Measurements from ENCODE around the gene EID1.

Gene EID1

GRCh38 chr15:48916721-48917120 is 38.8 kb downstream of the EID1 start:
- H3K4me3 ChIP-seq (ENCODE audit: low read depth, low read length), result no peak overlapping the region
- no peak for DNase-seq (ENCODE audit: low read depth)
- TF ChIP-seq, protein P1, sequence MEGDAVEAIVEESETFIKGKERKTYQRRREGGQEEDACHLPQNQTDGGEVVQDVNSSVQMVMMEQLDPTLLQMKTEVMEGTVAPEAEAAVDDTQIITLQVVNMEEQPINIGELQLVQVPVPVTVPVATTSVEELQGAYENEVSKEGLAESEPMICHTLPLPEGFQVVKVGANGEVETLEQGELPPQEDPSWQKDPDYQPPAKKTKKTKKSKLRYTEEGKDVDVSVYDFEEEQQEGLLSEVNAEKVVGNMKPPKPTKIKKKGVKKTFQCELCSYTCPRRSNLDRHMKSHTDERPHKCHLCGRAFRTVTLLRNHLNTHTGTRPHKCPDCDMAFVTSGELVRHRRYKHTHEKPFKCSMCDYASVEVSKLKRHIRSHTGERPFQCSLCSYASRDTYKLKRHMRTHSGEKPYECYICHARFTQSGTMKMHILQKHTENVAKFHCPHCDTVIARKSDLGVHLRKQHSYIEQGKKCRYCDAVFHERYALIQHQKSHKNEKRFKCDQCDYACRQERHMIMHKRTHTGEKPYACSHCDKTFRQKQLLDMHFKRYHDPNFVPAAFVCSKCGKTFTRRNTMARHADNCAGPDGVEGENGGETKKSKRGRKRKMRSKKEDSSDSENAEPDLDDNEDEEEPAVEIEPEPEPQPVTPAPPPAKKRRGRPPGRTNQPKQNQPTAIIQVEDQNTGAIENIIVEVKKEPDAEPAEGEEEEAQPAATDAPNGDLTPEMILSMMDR (IDR thresholded peaks at IDR 0.05; ENCODE audit: low read depth, low read length, missing control alignments), result no peak

GRCh38 chr15:48922046-48922445 is 44.1 kb downstream of the EID1 start:
- DNase-seq (ENCODE audit: low read depth), result no peak
- TF ChIP-seq, protein P1 (IDR thresholded peaks at IDR 0.05; ENCODE audit: low read depth, low read length, missing control alignments), result no peak
- H3K4me3 ChIP-seq (ENCODE audit: low read depth, low read length), result no peak overlapping the region

GRCh38 chr15:48924528-48925393 is 46.8 kb downstream of the EID1 start:
- TF ChIP-seq, protein P1 (IDR thresholded peaks at IDR 0.05; ENCODE audit: low read depth, low read length, missing control alignments), result no peak
- DNase-seq (ENCODE audit: low read depth), result no peak
- H3K4me3 ChIP-seq (ENCODE audit: low read depth, low read length), result no peak overlapping the region

DNA sequence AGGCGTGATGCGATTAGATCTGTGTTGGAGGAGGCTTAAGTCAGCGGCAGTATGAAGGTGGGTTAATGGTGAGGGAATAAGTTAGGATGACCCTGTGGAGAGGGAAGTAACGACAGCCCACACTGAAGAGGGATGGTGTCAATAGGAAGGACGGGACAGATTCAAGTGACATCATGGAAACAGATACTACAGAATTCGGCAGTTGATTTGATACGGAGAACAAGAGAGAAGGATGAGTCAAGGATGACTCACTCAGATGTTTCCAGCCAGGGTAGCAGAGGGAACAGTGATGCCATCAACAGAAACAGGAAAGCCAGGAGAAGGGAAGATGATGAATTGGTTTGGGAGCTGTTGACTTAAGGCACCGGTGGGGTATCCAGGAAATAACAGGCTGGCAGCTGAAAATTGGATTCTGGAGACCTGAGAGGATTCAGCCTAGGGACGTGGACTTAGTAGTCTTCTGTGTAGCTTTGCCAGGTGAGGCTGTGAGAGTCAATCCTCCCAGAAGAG is 47.8 kb downstream of the EID1 start:
- TF ChIP-seq, protein P1 (IDR thresholded peaks at IDR 0.05; ENCODE audit: low read depth, low read length, missing control alignments), result no peak
- DNase-seq (ENCODE audit: low read depth), result no peak
- H3K4me3 ChIP-seq (ENCODE audit: low read depth, low read length), result no peak overlapping the region

DNA sequence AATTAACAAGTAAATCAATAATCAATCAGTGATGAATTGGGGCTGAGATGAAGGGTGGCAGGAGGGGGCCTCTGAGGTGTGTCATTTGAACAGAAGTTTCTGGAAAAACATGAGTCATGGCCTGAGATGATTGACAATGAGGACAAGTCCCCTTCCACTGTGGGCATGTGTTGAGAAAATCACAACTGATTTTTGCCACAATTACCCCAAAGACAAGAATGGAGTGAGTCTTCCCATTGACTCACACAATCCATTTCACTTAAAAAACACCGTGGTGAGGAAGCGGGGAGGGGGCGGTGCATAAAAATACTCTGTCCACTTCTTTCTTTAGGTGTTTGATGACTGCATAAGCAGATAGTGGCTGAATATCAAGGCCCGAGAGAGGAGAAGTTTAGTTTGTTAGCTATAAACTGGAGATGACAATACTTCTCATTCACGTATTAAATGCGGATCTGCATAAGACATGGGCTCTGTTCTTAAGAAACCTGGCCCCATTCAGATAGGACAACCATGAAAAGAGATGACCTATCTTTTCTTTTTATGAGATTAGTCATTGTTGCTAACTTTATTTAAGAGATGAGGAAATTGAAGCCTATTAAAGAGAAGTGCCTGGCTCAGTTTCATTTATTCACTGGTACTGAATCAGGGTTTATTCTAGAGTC is 51.1 kb downstream of the EID1 start:
- TF ChIP-seq, protein P1 (IDR thresholded peaks at IDR 0.05; ENCODE audit: low read depth, low read length, missing control alignments), result no peak
- no peak for DNase-seq (ENCODE audit: low read depth)
- no peak overlapping the region for H3K4me3 ChIP-seq (ENCODE audit: low read depth, low read length)

DNA sequence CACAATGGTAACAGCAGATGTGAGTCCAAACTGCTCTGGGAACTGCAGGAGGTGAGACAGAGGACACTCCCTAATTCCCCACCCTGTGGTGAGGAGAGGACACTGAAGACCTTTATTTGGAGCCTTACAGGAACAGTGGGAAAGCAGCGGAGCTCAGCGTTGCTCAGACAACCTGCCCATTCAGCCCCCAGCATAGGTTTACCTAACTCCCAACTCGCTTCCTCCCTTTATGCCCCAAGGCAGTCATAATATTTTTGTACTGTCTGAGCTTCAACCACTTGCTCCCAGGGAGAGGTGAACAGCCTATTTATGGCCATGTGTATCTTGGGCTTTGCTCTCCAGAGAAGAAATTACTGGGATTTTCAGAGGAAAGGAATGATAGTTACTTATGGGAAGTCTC is 51.7 kb downstream of the EID1 start:
- DNase-seq (ENCODE audit: low read depth), result no peak
- H3K4me3 ChIP-seq (ENCODE audit: low read depth, low read length), result no peak overlapping the region
- TF ChIP-seq, protein P1 (IDR thresholded peaks at IDR 0.05; ENCODE audit: low read depth, low read length, missing control alignments), result no peak
